ENCODE data around the gene HOMER3. TPM values are rescaled to one million over a fixed set of nuclear protein-coding genes. Genes with fewer than 3 reads are reported as not detected.
A peak's percentile ranks its signal among the peaks of the same experiment; 100 is the strongest.

The HOMER3 gene
- total RNA-seq, 1 donor from 2014 or later: 1.3 TPM

GRCh38 chr19:18946918-18947317 lies 5.9 kb upstream of the HOMER3 start:
- intact Hi-C loops (cut with micrococcal nuclease): no loop called here
- no peak for DNase-seq
- Mint-ChIP-seq H3K4me3 (no peak overlapping the region), H3K27me3 (peaks cover 13% of the 10 kb centered on the region), H3K36me3 (ENCODE audit: low read depth) (no peaks in the 10 kb centered on the region), H3K9me3 (no peaks in the 10 kb centered on the region), H3K27ac (no peak overlapping the region), H3K4me1 (peaks cover 2% of the 10 kb centered on the region)

DNA sequence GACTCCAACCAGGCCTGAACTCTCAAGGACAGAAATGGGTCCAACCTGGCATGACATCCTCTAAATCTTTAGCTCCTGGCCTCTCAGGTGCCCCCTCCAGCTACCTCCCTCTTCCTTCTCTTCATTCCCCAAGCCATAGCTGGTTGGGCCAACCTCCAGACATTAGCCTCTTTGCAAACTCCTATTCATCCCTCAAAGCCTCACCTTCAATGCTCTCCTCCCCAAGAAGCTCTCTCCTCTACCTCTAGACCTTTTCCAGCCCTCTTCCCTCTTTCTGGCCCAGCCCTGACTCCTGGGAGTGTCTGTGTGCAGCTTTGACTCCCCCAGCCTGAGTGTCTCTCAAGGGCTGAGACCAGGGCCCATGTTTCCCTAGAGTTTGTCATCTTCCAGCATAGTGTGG lies 5.3 kb upstream of the HOMER3 start:
- no peak for DNase-seq
- peaks cover 2% of the 10 kb centered on the region for H3K4me1 Mint-ChIP-seq
- no peak overlapping the region for H3K27ac Mint-ChIP-seq
- peaks cover 19% of the 10 kb centered on the region for H3K27me3 Mint-ChIP-seq
- intact Hi-C loops (cut with micrococcal nuclease): no loop called here
- no peaks in the 10 kb centered on the region for H3K9me3 Mint-ChIP-seq
- H3K4me3 Mint-ChIP-seq: no peak overlapping the region
- H3K36me3 Mint-ChIP-seq (ENCODE audit: low read depth): no peaks in the 10 kb centered on the region

- peaks cover 4% of the 10 kb centered on the region for H3K4me1 Mint-ChIP-seq
- no peak for DNase-seq
- H3K4me3 Mint-ChIP-seq: no peak overlapping the region
- no peak overlapping the region for H3K27ac Mint-ChIP-seq
- intact Hi-C loops (cut with micrococcal nuclease): no loop called here
- H3K9me3 Mint-ChIP-seq: no peaks in the 10 kb centered on the region
- peaks cover 23% of the 10 kb centered on the region for H3K27me3 Mint-ChIP-seq
- H3K36me3 Mint-ChIP-seq (ENCODE audit: low read depth): no peaks in the 10 kb centered on the region
Measured at GRCh38 chr19:18945297-18945696, 4.3 kb upstream of the HOMER3 start.

DNA sequence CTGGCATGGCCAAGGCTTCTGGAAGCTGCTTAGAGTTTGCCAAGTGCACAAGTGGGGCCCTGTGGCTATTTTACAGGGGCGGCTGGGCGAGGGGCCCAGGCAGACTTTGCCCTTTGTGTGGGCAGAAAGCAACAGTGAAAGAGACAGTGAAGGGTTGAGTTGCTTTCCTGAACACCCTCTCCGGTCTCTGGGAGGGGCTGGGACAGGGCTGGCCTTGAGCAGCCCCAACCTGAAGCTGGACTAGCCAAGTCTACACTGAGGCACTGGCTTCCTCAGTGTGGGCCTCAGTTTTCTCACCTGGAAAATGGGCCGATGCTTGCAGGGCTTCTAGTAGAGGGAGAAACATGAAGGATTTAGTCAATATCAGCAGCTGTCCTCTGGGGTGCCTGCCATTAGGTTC lies 2.4 kb upstream of the HOMER3 start:
- Mint-ChIP-seq H3K9me3 (no peaks in the 10 kb centered on the region), H3K4me3 (no peak overlapping the region), H3K27me3 (peaks cover 36% of the 10 kb centered on the region), H3K27ac (no peak overlapping the region), H3K36me3 (ENCODE audit: low read depth) (no peaks in the 10 kb centered on the region), H3K4me1 (peaks cover 7% of the 10 kb centered on the region)
- no peak for DNase-seq
- intact Hi-C loops (cut with micrococcal nuclease): no loop called here

- intact Hi-C loops (cut with micrococcal nuclease): no loop called here
- no peak for DNase-seq
- peaks cover 7% of the 10 kb centered on the region for H3K4me1 Mint-ChIP-seq
- H3K36me3 Mint-ChIP-seq (ENCODE audit: low read depth): no peaks in the 10 kb centered on the region
- H3K9me3 Mint-ChIP-seq: no peaks in the 10 kb centered on the region
- no peak overlapping the region for H3K27ac Mint-ChIP-seq
- H3K27me3 Mint-ChIP-seq: peaks cover 38% of the 10 kb centered on the region
- peak overlapping the region; percentile 15 for H3K4me3 Mint-ChIP-seq
Measured at GRCh38 chr19:18942692-18943091, 1.7 kb upstream of the HOMER3 start.

GRCh38 chr19:18941628-18942354 lies 774 bp upstream of the HOMER3 start:
- no peak overlapping the region for H3K27ac Mint-ChIP-seq
- intact Hi-C loops (cut with micrococcal nuclease): no loop called here
- H3K27me3 Mint-ChIP-seq: peaks cover 40% of the 10 kb centered on the region
- no peak for DNase-seq
- H3K9me3 Mint-ChIP-seq: no peaks in the 10 kb centered on the region
- H3K4me3 Mint-ChIP-seq: peak overlapping the region; percentile 15
- H3K4me1 Mint-ChIP-seq: peaks cover 7% of the 10 kb centered on the region
- no peaks in the 10 kb centered on the region for H3K36me3 Mint-ChIP-seq (ENCODE audit: low read depth)

DNA sequence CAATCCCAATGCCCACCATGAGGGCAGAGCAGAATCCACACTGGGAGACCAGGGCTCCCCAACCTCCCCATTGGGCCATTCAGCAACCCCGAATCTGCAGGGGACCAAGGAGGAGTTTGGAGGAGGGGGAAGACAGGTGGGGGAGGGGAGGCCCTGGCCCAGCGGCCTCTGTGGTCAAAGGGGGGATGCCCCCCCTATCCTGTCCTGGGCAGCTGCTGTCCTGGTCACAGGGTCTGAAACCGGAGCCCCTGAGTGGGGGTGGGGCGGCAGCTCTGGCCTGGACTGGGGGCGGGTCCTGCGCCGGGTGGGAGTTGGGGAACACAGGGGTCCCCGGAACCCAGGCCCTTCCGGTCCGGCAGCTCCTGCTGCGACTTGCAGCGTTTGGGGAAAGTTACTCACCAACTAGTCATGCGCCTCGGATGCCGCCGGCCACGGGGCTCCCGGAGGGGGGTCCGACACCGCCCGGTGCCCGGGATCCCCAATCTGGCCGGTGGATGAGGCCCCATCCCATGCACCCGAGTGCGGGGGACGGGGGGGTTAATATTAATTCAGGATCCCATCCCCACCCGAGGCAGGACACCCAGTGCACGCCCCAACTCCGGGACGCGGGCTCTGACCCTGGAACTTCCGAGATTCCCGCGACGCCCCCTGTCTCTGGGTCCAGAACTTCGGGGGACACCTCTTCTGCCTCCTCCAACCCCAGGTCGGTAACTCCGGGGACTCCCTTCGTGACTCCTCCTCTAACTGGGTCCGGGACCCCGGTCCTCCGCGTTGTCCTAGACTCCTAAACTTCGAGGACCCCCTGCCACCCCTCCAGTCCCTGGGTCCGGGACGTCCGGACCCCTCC lies 872 bp downstream of the HOMER3 start:
- H3K4me1 Mint-ChIP-seq: peaks cover 7% of the 10 kb centered on the region
- no peaks in the 10 kb centered on the region for H3K9me3 Mint-ChIP-seq
- DNase-seq: no peak
- H3K4me3 Mint-ChIP-seq: peak overlapping the region; percentile 69
- peaks cover 37% of the 10 kb centered on the region for H3K27me3 Mint-ChIP-seq
- H3K36me3 Mint-ChIP-seq (ENCODE audit: low read depth): no peaks in the 10 kb centered on the region
- H3K27ac Mint-ChIP-seq: peak overlapping the region; percentile 57
- intact Hi-C loops (cut with micrococcal nuclease): no loop called here

DNA sequence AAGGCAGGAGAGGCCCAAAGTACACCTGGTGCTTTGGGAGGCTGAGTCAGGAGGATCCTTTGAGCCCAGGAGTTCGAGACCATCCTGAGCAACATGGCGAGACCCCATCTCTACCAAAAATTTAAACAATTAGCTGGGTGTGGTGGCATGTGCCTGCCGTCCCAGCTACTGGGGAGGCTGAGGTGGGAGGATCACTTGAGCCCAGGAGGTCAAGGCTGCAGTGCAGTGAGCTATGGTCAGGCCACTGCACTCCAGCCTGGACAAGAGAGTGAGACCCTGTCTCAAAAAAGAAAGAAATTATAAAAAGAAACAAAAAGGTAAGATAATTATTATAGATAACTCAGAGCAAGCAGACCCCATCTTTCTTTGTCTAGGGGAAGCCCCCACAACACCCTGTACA lies 1.9 kb downstream of the HOMER3 start:
- intact Hi-C loops (cut with micrococcal nuclease): no loop called here
- peaks cover 7% of the 10 kb centered on the region for H3K4me1 Mint-ChIP-seq
- H3K4me3 Mint-ChIP-seq: no peak overlapping the region
- H3K9me3 Mint-ChIP-seq: no peaks in the 10 kb centered on the region
- no peaks in the 10 kb centered on the region for H3K36me3 Mint-ChIP-seq (ENCODE audit: low read depth)
- DNase-seq: no peak
- H3K27me3 Mint-ChIP-seq: peaks cover 39% of the 10 kb centered on the region
- H3K27ac Mint-ChIP-seq: no peak overlapping the region

DNA sequence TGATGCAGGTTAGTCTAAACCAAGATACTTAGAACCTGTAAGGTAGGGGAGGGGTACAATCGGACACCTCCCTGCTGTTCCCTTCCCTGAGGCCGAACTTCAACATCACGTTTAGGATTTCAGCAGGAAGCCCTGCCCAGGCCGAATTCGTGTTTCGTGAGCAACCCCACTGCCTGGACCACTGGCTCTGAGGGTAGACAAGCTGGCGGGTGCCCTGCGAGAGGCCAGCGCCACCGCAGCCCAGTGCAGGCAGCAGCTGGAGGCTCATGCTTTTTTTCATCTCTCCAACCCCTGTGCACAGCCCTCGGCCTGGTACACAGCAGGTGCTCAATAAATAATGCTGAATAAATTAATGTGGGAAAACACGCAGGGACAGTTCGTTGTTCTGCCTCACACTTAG lies 7.7 kb downstream of the HOMER3 start:
- peak overlapping the region; percentile 7 for H3K4me3 Mint-ChIP-seq
- intact Hi-C loops (cut with micrococcal nuclease): no loop called here
- H3K9me3 Mint-ChIP-seq: no peaks in the 10 kb centered on the region
- H3K27ac Mint-ChIP-seq: no peak overlapping the region
- no peaks in the 10 kb centered on the region for H3K36me3 Mint-ChIP-seq (ENCODE audit: low read depth)
- peaks cover 5% of the 10 kb centered on the region for H3K4me1 Mint-ChIP-seq
- no peak for DNase-seq
- H3K27me3 Mint-ChIP-seq: peaks cover 17% of the 10 kb centered on the region

DNA sequence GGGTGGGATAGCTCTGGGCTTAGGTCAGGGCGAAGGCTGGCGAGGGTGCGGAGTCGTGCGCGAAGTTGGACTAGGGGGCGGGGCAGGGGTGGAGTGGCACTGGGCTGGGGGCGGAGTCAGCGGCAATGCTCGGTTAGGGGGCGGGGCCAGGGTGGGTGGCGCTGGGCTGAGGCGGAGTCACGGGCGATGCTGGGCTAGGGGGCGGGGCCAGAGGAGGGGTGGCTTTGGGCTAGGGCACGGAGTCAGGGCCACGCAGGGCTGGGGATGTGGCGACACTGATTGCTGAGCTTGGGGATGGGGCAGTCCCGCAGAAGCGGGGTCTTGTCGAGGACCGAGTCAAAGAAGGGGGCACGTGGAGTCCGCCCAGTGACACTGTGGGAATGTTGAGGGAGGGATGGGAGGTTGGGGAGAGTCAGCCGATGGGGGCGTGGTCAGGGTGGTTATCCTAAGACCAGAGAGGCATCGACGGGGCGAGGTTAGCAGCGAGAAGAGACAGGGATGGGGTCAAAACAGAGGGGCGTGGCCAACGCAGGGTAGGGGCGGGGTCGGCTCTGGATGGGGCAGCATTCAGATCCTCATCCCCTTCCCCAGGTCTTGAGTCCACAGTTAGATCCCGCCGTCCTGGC lies 8.7 kb downstream of the HOMER3 start:
- Mint-ChIP-seq H3K4me3 (peak overlapping the region; percentile 85), H3K27ac (peak overlapping the region; percentile 64), H3K4me1 (peaks cover 5% of the 10 kb centered on the region), H3K9me3 (no peaks in the 10 kb centered on the region), H3K36me3 (ENCODE audit: low read depth) (peaks cover under 1% of the 10 kb centered on the region), H3K27me3 (peaks cover 13% of the 10 kb centered on the region)
- peak; percentile 92 for DNase-seq
- intact Hi-C loops (cut with micrococcal nuclease): loop anchor here (1.0 kb wide), 2 partner anchors 13 to 296 kb away; partner anchors contain the start of genes COPE and DDX49

DNA sequence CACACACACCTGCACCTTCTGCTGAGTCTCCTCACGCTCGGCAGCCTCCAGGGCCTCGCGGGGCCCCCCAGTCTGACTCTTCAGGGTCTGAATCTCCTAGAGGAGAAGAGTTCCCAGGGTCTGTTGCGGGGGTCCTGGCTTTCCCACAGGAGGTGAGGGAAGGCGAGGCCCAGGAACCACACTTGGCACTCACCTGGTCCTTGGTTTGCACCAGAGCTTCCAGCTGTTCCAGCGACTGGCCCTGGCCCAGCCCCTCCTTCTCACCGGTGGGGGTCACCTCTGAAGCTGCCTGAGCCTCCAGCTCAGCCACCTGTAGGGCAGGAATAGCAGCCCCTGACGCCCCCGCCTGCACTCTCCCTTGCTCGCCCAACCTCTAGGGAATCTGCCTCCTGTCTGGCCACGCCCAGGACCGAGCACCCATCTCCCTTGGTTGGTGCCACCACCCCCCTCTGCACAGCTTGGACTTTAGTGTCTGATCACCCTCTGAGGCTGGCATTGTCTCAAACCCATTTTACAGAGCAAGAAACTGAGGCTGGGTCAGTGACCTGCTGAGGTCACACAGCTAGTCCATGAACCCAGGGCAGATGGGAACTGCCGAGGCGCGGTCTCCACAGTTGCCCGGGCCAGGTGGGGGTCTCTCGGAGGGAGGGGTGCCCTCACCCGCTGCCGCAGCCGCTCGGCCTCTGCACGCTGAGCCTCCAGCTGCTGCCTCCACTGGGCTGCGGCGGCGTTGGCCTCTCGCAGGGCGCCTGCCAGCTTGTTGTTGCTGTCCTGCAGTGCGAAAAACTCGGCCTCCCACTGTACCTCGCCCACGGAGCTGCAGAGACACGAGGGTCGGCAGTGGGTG lies 9.5 kb downstream of the HOMER3 start:
- no peak for DNase-seq
- Mint-ChIP-seq H3K36me3 (ENCODE audit: low read depth) (peaks cover 5% of the 10 kb centered on the region), H3K4me1 (peaks cover 5% of the 10 kb centered on the region), H3K4me3 (no peak overlapping the region), H3K27ac (no peak overlapping the region), H3K9me3 (no peaks in the 10 kb centered on the region), H3K27me3 (peaks cover 13% of the 10 kb centered on the region)
- intact Hi-C loops (cut with micrococcal nuclease): loop anchor here (1.0 kb wide), 2 partner anchors 12 to 295 kb away; partner anchors contain the start of genes COPE and DDX49

GRCh38 chr19:18929311-18929710 lies 11.7 kb downstream of the HOMER3 start:
- H3K4me3 Mint-ChIP-seq: no peak overlapping the region
- H3K27ac Mint-ChIP-seq: no peak overlapping the region
- peaks cover 5% of the 10 kb centered on the region for H3K4me1 Mint-ChIP-seq
- peaks cover 12% of the 10 kb centered on the region for H3K27me3 Mint-ChIP-seq
- H3K36me3 Mint-ChIP-seq (ENCODE audit: low read depth): peaks cover 18% of the 10 kb centered on the region
- DNase-seq: no peak
- intact Hi-C loops (cut with micrococcal nuclease): no loop called here
- no peaks in the 10 kb centered on the region for H3K9me3 Mint-ChIP-seq

DNA sequence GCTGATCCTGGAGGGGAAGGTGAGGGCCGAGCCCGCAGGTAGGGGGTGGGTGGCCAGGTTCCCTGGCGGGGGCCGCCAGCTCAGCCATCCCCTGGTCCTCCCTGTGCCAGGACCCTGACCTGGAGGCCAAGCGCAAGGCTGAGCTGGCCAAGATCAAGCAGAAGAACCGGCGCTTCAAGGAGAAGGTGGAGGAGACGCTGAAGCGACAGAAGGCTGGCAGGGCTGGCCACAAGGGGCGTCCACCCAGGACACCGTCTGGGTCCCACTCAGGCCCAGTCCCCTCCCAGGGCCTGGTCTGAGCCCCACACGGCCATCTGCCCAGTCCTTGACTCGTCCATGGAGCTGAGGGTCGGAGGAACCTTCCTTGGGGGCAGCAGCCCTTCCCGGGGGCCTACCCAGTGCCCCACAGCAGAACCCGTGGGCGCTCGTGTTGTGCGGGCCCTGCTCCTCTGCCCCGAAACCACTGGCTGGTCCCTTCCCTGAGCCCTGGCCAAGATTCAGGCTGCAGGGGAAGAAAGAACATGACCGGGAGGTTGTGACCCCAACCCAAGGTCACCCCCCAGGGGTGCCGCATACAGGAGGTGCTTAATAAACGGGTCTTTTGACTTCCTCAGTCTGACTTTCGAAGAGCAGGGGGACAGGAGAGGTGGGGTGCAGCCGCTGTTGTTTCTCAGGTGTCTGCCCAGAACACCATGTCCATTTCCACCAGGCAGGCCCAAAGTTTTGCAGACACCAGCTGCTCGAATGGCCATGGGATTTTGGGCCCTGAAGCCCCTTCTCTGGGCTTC lies 12.8 kb downstream of the HOMER3 start:
- no peak overlapping the region for H3K27ac Mint-ChIP-seq
- no peak for DNase-seq
- no peaks in the 10 kb centered on the region for H3K9me3 Mint-ChIP-seq
- H3K4me3 Mint-ChIP-seq: no peak overlapping the region
- intact Hi-C loops (cut with micrococcal nuclease): no loop called here
- H3K4me1 Mint-ChIP-seq: peaks cover 5% of the 10 kb centered on the region
- H3K36me3 Mint-ChIP-seq (ENCODE audit: low read depth): peaks cover 28% of the 10 kb centered on the region
- H3K27me3 Mint-ChIP-seq: peaks cover 2% of the 10 kb centered on the region
